GM18858 (cell line): Measurements from ENCODE around the gene ITIH5.

Experiments used
- ATAC-seq: cut with Tn5 transposase; IDR thresholded peaks from one replicate; pipeline ENCODE4 v1.9.1; 2021; ENCODE audit not compliant: unreplicated experiment

The ITIH5 gene

DNA sequence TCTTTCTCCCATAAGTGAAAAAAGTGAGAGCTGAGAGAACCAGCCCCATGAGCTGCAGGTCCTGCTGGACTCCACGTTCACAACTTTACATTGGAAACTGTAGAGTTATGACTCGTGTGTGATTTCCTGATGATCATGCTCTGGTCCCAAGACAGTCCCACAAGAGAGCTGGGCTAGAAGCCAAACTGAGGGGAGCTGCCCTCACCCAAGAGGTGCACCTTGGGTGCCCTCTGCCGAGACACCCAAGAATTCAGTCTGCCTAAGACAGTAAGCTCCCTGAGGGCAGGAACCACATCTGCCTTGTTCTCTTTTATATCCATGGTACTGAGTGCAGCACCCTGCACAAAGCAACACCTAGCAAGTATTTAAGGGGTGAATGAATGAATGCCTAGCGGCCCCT, 143.1 kb downstream of the ITIH5 start:
- no peak for ATAC-seq

DNA sequence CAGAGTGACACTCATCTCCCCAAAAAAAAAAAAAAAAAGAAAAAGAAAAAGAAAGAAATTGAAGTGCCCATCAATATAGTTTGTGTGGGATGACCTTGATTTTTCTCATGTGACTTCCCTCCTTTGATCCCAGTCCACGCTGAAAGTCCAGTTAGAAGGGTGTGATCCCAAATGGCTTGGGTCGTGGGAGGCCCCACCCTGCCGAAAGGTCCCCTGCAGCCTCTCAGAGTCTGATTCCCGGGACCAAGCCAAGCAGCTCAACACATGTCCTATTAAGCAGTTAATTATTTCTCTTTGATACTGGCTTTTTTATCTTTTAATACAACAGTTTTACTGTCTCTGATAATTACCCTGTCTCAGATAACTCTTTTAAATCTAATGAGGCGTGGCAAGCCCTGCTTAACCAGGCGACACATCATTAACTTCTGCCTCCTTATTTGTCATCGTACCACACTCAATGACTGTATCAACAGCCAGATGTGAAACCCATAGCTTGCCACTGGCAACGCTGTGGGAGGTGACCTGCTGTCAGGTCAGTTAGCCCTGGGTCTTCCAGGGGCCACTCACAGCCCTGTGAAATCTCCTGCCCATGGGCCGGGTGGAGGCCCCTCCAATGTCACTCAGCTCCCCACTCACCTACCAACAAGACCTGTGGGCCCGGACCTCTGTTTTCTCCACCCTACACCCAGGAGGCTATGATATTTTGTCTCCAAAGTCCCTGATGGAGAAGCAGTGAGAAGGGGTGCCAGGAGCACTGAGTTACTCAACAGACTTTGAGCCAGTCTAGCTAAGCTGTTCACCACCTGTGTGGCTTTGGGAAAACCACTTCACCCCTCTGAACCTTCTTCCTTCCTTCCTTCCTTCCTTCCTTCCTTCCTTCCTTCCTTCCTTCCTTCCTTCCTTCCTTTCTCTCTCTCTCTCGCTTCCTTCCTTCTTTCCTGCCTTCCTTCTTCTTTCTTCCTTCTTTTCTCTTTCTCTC, 146.0 kb downstream of the ITIH5 start:
- ATAC-seq: peak; percentile 76

GRCh38 chr10:7519351-7519750, 147.4 kb downstream of the ITIH5 start:
- ATAC-seq: no peak

DNA sequence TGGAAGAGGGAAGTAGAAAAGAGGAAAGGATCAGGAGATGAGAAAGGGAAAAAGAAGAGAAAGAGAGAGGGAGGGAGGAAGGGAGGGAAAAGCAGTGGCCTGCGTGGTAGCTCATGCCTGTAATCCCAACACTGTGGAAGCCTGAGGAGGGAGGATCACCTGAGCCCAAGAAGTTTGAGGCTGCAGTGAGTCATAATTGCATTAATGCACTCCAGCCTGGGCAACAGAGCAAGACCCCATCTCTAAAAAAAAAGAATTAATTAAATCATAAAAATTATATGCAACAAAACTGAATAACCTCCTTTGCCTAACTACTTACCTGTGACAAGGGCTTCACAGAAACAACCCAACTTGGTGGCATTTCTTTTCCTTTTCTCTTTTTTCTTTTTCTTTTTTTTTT, 148.1 kb downstream of the ITIH5 start:
- no peak for ATAC-seq

DNA sequence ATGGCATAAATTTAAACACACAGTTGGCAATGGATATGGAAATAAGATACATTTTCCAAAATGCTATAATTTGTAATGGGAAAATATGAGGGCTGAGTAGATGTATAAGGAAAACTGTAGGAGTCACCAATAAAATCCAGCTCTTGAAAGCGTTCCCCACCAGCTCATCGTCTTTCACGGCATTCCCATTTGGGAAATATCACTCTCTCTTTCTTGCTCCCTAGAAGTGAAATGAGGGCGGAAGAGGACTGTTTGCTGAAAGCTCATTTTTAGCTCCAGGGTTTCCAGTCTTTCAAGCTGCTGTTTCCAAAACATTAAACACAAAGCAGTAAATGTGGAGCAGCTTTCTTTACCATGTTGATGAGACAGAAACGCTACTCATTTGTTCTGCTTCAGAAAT, 151.3 kb downstream of the ITIH5 start:
- no peak for ATAC-seq

GRCh38 chr10:7513936-7514335, 152.8 kb downstream of the ITIH5 start:
- ATAC-seq: no peak

DNA sequence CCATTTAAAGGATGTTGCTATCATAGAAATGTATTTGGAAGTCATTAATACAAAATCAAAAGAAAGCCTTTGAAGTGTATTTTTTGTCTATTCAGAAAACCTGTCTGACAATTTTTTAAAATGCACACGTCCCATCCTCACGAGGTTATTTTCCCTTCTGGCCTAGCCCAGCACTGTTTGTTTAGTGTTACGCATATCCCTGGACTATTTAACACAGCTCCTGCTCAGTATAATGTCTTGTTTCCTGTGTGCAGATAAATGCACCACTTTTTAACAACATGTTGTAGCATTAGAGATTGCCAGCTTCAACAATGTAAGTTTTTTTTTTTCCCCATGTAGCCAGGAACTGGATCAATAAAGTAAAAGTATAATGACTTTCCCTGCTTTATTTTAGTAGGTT, 153.3 kb downstream of the ITIH5 start:
- no peak for ATAC-seq

GRCh38 chr10:7512487-7512886, 154.3 kb downstream of the ITIH5 start:
- ATAC-seq: no peak

DNA sequence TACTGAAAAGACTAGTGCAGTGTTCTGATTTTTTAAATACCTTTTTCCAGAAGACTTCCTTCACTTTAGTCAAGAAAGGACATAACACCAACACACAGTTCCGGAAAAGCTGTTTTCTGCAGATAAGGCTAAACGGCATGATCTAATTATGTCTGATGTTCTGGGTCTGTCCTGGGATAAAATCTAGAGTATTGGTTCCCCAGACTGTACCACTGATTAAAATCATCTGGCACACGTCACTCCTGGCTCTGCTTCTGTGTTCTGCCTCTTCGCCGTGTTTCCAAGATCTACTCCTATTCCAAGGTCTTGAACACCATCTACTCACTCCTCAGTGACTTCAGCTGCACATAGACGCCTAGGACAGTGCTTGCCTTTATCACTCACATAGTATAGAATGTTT, 155.2 kb downstream of the ITIH5 start:
- ATAC-seq: no peak
